Left ventricle myocardium inferior (tissue), 1 donor: ENCODE results near the gene AKAP13. TPM values are rescaled to one million over a fixed set of nuclear protein-coding genes. Genes with fewer than 3 reads are reported as not detected.

Experiments used
- DNase-seq: peaks from one replicate; pipeline ENCODE4 v3.0.0-alpha.2; 2020
- H3K27ac ChIP-seq: fragments of 200-600 bp; replicated peaks from 2 replicates; pipeline ENCODE4 v1.8.0; 2021
- H3K27me3 ChIP-seq: fragments of 200-600 bp; 2 replicates; pipeline ENCODE4 v1.8.0; 2021; ENCODE audit warnings: low read depth
- H3K36me3 ChIP-seq: fragments of 200-600 bp; 2 replicates; pipeline ENCODE4 v1.8.0; 2021
- H3K4me1 ChIP-seq: fragments of 200-600 bp; 2 replicates; pipeline ENCODE4 v1.8.0; 2021
- H3K4me3 ChIP-seq: fragments of 200-600 bp; 2 replicates; pipeline ENCODE4 v1.8.0; 2021; ENCODE audit warnings: mild to moderate bottlenecking, moderate library complexity
- H3K9me3 ChIP-seq: fragments of 200-600 bp; replicated peaks from 2 replicates; pipeline ENCODE4 v1.8.0; 2021
- intact Hi-C: fragments of 100-400 bp; cut with micrococcal nuclease; formaldehyde crosslinking; loops from one replicate; pipeline ENCODE4 v1.11.0; 2022
- total RNA-seq: library from RNA; stranded (reverse); fragmentation: NEBNext Ultra II Directional; extraction: Animal tissue kit (Norgen Biotek cat#: 25700); gene quantifications from one replicate; pipeline ENCODE4 v1.2.1, GENCODE V29; 2021
- TF ChIP-seq, protein P1 (sequence below): fragments of 200-600 bp; IDR thresholded peaks from 2 replicates; pipeline ENCODE4 v1.8.0; 2021; ENCODE audit warnings: antibody characterized with exemption, mild to moderate bottlenecking, borderline replicate concordance
- donor health status: DM: no; HTN: yes; CAD: no; lungs with severe emphysema.

AKAP13 gene
- total RNA-seq, 1 donor from 2014 or later = 331 TPM

DNA sequence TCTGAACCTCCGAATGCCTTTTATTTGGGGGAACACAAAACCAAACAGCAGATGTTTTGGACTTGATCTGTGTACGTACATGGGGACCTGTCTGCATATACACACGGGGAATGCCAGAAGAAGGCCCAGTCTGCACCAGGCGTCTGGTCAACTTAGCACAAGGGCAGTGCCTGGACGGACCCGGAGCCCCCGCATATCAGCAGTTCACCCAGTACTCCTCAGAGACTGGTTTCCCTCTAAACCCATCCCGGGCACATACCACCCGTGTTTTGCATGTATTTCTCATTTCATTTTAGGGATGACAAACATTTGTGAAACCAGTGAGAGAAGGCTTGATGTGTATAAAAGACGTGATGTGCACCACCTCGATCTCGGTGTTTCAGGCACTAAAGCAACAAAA is 364.6 kb downstream of the AKAP13 start:
- H3K36me3 ChIP-seq = peaks cover 88% of the 10 kb centered on the region
- TF ChIP-seq, protein P1, sequence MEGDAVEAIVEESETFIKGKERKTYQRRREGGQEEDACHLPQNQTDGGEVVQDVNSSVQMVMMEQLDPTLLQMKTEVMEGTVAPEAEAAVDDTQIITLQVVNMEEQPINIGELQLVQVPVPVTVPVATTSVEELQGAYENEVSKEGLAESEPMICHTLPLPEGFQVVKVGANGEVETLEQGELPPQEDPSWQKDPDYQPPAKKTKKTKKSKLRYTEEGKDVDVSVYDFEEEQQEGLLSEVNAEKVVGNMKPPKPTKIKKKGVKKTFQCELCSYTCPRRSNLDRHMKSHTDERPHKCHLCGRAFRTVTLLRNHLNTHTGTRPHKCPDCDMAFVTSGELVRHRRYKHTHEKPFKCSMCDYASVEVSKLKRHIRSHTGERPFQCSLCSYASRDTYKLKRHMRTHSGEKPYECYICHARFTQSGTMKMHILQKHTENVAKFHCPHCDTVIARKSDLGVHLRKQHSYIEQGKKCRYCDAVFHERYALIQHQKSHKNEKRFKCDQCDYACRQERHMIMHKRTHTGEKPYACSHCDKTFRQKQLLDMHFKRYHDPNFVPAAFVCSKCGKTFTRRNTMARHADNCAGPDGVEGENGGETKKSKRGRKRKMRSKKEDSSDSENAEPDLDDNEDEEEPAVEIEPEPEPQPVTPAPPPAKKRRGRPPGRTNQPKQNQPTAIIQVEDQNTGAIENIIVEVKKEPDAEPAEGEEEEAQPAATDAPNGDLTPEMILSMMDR = no peak
- peaks cover 83% of the 10 kb centered on the region for H3K4me1 ChIP-seq
- no peak overlapping the region for H3K4me3 ChIP-seq
- no peak for DNase-seq
- H3K27ac ChIP-seq = no peak overlapping the region
- intact Hi-C loops = no loop called here
- H3K27me3 ChIP-seq = no peaks in the 10 kb centered on the region
- no peaks in the 10 kb centered on the region for H3K9me3 ChIP-seq

DNA sequence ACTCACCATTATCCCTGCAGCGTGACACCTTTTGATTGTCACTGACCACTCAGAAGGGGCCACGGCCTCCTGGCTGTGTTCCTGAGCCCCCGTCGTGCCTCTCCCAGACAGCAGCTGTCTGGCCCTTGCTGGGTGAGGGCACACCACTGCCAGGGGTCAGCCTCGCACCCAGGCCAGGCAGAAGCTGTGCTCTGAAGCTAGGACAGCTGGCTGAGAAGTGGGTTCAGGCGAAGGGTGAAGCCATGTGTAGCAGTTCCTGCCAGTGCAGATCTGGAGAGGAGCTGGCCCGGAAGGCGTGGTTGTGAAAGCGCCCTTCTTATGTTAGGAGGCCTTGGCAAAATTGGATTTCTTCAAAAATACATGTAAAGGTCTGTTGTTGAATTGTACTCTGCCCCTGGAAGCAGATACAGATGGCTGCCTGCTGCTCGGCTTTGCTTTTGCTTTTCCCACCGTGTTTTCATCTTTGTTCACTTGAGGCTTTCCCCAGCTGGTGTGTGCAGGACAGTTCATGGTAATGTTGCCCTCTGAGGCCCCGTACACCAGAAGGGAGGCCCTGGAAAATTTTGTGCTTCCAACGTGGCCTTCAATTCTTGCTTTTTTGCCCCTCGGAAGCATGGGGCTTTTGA is 365.2 kb downstream of the AKAP13 start:
- peaks cover 83% of the 10 kb centered on the region for H3K36me3 ChIP-seq

DNA sequence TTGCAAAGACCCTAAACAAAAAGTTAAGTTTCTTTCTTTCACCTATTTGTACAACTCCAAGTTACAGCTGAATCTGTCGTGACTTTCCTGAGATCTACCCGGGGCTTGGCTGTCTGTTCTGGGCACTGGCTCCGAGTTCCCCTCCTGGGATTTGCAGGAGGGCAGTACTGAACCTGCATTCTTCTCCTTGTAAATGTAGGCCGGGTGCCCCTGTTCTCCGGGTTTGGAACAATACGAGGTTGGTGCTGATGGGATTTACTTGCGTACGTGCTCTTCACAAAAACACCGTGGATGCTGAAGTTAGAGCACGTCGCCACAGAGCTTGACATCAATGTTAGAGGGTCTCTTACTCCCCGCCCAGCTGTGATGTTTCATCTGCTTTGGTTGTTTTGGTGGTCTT is 366.2 kb downstream of the AKAP13 start:
- DNase-seq = no peak
- TF ChIP-seq, protein P1 = no peak
- H3K27ac ChIP-seq = no peak overlapping the region
- no peaks in the 10 kb centered on the region for H3K9me3 ChIP-seq
- no peaks in the 10 kb centered on the region for H3K27me3 ChIP-seq
- intact Hi-C loops = no loop called here
- peaks cover 90% of the 10 kb centered on the region for H3K4me1 ChIP-seq
- no peak overlapping the region for H3K4me3 ChIP-seq
- peaks cover 73% of the 10 kb centered on the region for H3K36me3 ChIP-seq

More for the DNA sequence above, 365.2 kb downstream of the AKAP13 start:
- Histone ChIP-seq H3K27me3 (no peaks in the 10 kb centered on the region), H3K4me3 (no peak overlapping the region), H3K9me3 (no peaks in the 10 kb centered on the region), H3K27ac (peak overlapping the region; percentile 2), H3K4me1 (peaks cover 89% of the 10 kb centered on the region)
- DNase-seq = no peak
- TF ChIP-seq, protein P1 = no peak
- intact Hi-C loops = no loop called here

DNA sequence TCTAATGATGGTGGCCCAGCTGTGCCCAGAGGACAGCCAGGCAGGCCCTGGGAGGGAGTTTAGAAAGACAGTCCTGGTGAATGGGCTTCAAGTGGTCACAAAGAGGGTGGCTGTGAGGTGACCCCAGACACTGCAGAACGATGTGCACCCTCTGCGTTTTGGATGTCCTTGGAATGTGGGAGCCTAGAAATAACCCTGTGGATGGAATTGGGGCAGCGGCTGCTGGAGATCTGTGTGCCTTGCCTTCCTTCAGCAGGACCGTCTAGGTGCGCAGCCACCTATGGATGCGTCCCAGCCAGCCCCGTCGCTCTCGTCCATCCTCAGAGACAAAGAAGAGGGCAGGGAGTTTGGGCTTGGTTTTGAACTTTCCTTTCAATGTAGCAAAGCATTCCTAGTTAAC is 367.8 kb downstream of the AKAP13 start:
- TF ChIP-seq, protein P1 = no peak
- Histone ChIP-seq H3K4me1 (peaks cover 87% of the 10 kb centered on the region), H3K27ac (peak overlapping the region; percentile 87), H3K4me3 (no peak overlapping the region), H3K27me3 (no peaks in the 10 kb centered on the region), H3K9me3 (no peaks in the 10 kb centered on the region), H3K36me3 (peaks cover 58% of the 10 kb centered on the region)
- no peak for DNase-seq
- intact Hi-C loops = no loop called here

- peak overlapping the region; percentile 45 for H3K4me3 ChIP-seq
- intact Hi-C loops = no loop called here
- TF ChIP-seq, protein P1 = no peak
- H3K27me3 ChIP-seq = no peaks in the 10 kb centered on the region
- H3K9me3 ChIP-seq = no peaks in the 10 kb centered on the region
- peaks cover 52% of the 10 kb centered on the region for H3K36me3 ChIP-seq
- H3K4me1 ChIP-seq = peaks cover 82% of the 10 kb centered on the region
- no peak for DNase-seq
- peak overlapping the region; percentile 87 for H3K27ac ChIP-seq
These were observed 368.3 kb downstream of the AKAP13 start for GRCh38 chr15:85748729-85749128.
